22Rv1 (cell line): Measurements from ENCODE around the gene GABARAPL2.

Experiments
- CTCF ChIP-seq: fragments of 450-650 bp; IDR thresholded peaks from 2 replicates; pipeline ENCODE4 v1.5.1; 2017; ENCODE audit warnings: mild to moderate bottlenecking
- ZFX ChIP-seq: fragments of 450-650 bp; IDR thresholded peaks from 2 replicates; pipeline ENCODE4 v1.6.1; 2017; ENCODE audit warnings: antibody characterized with exemption, borderline replicate concordance

- TF ChIP-seq CTCF (no peak), ZFX (no peak)
Measured at GRCh38 chr16:75566758-75567255, 628 bp downstream of the GABARAPL2 start.
